Measurements from ENCODE around the gene DENND1A. TPM values are rescaled to one million over a fixed set of nuclear protein-coding genes. Genes with fewer than 3 reads are reported as not detected.

DENND1A gene
- total and polyA plus RNA-seq, 2 experiments from 2014 or later: 13.1 to 28.7 TPM

DNA sequence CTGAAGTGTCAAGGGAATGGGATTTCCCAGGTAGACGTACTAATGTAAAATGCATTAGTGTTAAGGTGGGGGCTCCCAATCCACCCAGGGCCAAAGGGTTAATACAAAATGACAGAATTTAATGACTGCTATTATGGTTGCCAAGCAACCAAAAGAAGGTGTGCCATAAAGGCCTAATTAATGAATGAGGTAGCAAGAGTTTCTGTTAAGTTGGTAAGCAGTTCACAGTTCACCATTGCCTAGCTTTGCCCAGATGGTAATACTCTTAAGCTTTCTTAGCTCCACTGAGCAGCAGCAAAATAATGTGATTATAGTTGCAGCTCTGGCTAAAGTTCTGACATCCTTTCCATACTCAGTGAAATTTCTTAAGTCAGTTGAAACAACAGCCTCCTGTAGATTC, 211.7 kb downstream of the DENND1A start:
- Mint-ChIP-seq H3K27me3 (ENCODE audit: insufficient read depth, low read depth, poor library complexity) (no peaks in the 10 kb centered on the region), H3K4me1 (no peaks in the 10 kb centered on the region; the same call in 1 of the 3 replicates), H3K27ac (no peak overlapping the region), H3K9me3 (peaks cover 29% of the 10 kb centered on the region), H3K4me3 (no peak overlapping the region), H3K36me3 (ENCODE audit: low read depth) (peaks cover 34% of the 10 kb centered on the region)
- Histone ChIP-seq H3F3A (replicated peaks; ENCODE audit: low read depth) (no peaks in the 10 kb centered on the region), H3K4me1 (ENCODE audit: insufficient read depth) (no peaks in the 10 kb centered on the region), H3K36me3 (ENCODE audit: insufficient read depth) (peaks cover 7% of the 10 kb centered on the region; the same call in 1 of the 2 replicates), H3K9me2 (ENCODE audit: insufficient read depth) (no peaks in the 10 kb centered on the region), H3K27ac (ENCODE audit: low read depth) (no peak overlapping the region), H3K4me3 (no peak overlapping the region), H3K79me2 (replicated peaks; ENCODE audit: insufficient read depth) (no peaks in the 10 kb centered on the region), H2AFZ (no peak overlapping the region), H3K4me2 (no peak overlapping the region), H3K27me3 (ENCODE audit: insufficient read depth) (no peaks in the 10 kb centered on the region), H4K20me1 (replicated peaks; ENCODE audit: insufficient read depth) (no peaks in the 10 kb centered on the region; the same call in none of the 2 replicates)
- DNase-seq (ENCODE audit: low spot score) (no peak), ATAC-seq (no peak)
- TF ChIP-seq EZH2 (IDR thresholded peaks at IDR 0.05; ENCODE audit: low read depth, unreplicated experiment) (no peak), NANOG (IDR thresholded peaks at IDR 0.05; ENCODE audit: borderline replicate concordance) (no peak), POLR2AphosphoS5 (IDR thresholded peaks at IDR 0.05; ENCODE audit: low read depth) (no peak)
- TF ChIP-seq, protein P1, sequence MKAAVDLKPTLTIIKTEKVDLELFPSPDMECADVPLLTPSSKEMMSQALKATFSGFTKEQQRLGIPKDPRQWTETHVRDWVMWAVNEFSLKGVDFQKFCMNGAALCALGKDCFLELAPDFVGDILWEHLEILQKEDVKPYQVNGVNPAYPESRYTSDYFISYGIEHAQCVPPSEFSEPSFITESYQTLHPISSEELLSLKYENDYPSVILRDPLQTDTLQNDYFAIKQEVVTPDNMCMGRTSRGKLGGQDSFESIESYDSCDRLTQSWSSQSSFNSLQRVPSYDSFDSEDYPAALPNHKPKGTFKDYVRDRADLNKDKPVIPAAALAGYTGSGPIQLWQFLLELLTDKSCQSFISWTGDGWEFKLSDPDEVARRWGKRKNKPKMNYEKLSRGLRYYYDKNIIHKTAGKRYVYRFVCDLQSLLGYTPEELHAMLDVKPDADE (IDR thresholded peaks at IDR 0.05): no peak
- TF ChIP-seq, protein P2, sequence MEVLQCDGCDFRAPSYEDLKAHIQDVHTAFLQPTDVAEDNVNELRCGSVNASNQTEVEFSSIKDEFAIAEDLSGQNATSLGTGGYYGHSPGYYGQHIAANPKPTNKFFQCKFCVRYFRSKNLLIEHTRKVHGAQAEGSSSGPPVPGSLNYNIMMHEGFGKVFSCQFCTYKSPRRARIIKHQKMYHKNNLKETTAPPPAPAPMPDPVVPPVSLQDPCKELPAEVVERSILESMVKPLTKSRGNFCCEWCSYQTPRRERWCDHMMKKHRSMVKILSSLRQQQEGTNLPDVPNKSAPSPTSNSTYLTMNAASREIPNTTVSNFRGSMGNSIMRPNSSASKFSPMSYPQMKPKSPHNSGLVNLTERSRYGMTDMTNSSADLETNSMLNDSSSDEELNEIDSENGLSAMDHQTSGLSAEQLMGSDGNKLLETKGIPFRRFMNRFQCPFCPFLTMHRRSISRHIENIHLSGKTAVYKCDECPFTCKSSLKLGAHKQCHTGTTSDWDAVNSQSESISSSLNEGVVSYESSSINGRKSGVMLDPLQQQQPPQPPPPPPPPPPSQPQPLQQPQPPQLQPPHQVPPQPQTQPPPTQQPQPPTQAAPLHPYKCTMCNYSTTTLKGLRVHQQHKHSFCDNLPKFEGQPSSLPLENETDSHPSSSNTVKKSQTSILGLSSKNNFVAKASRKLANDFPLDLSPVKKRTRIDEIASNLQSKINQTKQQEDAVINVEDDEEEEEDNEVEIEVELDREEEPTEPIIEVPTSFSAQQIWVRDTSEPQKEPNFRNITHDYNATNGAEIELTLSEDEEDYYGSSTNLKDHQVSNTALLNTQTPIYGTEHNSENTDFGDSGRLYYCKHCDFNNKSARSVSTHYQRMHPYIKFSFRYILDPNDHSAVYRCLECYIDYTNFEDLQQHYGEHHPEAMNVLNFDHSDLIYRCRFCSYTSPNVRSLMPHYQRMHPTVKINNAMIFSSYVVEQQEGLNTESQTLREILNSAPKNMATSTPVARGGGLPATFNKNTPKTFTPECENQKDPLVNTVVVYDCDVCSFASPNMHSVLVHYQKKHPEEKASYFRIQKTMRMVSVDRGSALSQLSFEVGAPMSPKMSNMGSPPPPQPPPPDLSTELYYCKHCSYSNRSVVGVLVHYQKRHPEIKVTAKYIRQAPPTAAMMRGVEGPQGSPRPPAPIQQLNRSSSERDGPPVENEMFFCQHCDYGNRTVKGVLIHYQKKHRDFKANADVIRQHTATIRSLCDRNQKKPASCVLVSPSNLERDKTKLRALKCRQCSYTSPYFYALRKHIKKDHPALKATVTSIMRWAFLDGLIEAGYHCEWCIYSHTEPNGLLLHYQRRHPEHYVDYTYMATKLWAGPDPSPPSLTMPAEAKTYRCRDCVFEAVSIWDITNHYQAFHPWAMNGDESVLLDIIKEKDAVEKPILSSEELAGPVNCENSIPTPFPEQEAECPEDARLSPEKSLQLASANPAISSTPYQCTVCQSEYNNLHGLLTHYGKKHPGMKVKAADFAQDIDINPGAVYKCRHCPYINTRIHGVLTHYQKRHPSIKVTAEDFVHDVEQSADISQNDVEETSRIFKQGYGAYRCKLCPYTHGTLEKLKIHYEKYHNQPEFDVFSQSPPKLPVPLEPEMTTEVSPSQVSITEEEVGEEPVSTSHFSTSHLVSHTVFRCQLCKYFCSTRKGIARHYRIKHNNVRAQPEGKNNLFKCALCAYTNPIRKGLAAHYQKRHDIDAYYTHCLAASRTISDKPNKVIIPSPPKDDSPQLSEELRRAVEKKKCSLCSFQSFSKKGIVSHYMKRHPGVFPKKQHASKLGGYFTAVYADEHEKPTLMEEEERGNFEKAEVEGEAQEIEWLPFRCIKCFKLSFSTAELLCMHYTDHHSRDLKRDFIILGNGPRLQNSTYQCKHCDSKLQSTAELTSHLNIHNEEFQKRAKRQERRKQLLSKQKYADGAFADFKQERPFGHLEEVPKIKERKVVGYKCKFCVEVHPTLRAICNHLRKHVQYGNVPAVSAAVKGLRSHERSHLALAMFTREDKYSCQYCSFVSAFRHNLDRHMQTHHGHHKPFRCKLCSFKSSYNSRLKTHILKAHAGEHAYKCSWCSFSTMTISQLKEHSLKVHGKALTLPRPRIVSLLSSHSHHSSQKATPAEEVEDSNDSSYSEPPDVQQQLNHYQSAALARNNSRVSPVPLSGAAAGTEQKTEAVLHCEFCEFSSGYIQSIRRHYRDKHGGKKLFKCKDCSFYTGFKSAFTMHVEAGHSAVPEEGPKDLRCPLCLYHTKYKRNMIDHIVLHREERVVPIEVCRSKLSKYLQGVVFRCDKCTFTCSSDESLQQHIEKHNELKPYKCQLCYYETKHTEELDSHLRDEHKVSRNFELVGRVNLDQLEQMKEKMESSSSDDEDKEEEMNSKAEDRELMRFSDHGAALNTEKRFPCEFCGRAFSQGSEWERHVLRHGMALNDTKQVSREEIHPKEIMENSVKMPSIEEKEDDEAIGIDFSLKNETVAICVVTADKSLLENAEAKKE (CRISPR knock-in tag; IDR thresholded peaks at IDR 0.05): no peak
